Mesenchymal stem cell (in vitro differentiated cells and primary cell): ENCODE measurements around the gene CAMK2D.

ENCODE experiments used
- DNase-seq: peaks from one replicate; pipeline ENCODE4 v3.0.0-alpha.2; 2013
- H2AFZ ChIP-seq: one replicate; pipeline ENCODE4 v1.6.1; 2013; ENCODE audit warnings: low read depth, mild to moderate bottlenecking, control low read depth, inconsistent platforms, low read length, moderate library complexity
- H2AK5ac ChIP-seq: 2 replicates; pipeline ENCODE4 v1.6.1; 2013; ENCODE audit warnings: low read length, moderate library complexity, mild to moderate bottlenecking, inconsistent platforms; ENCODE audit not compliant: severe bottlenecking
- H2BK120ac ChIP-seq: one replicate; pipeline ENCODE4 v1.6.1; 2013; ENCODE audit warnings: low read depth, mild to moderate bottlenecking, inconsistent platforms, low read length, moderate library complexity
- H2BK12ac ChIP-seq, 2 experiments: one replicate each; pipeline ENCODE4 v1.6.1; 2013; ENCODE audit warnings: inconsistent platforms in 2 of 2, low read length in 2 of 2, mild to moderate bottlenecking in 2 of 2, moderate library complexity in 2 of 2, control low read depth in 1 of 2
- H2BK15ac ChIP-seq: one replicate; pipeline ENCODE4 v1.6.1; 2013; ENCODE audit warnings: mild to moderate bottlenecking, low read depth, inconsistent platforms; ENCODE audit not compliant: poor library complexity, severe bottlenecking
- H2BK5ac ChIP-seq: 2 replicates; pipeline ENCODE4 v1.6.1; 2013; ENCODE audit warnings: low read depth, mild to moderate bottlenecking, low read length, control low read depth, inconsistent platforms; ENCODE audit not compliant: poor library complexity, severe bottlenecking
- H3K14ac ChIP-seq, 2 experiments: one replicate each; pipeline ENCODE4 v1.6.1; 2013; ENCODE audit warnings: inconsistent platforms in 2 of 2, low read length in 2 of 2, control low read depth in 1 of 2, mild to moderate bottlenecking in 1 of 2, moderate library complexity in 1 of 2
- H3K18ac ChIP-seq, 2 experiments: one replicate each; pipeline ENCODE4 v1.6.1; 2013; ENCODE audit warnings: inconsistent platforms in 2 of 2, low read length in 2 of 2, control low read depth in 1 of 2, low read depth in 1 of 2, mild to moderate bottlenecking in 1 of 2
- H3K23ac ChIP-seq, 2 experiments: one replicate each; pipeline ENCODE4 v1.6.1; 2013; ENCODE audit warnings: inconsistent platforms in 2 of 2, low read length in 2 of 2, mild to moderate bottlenecking in 2 of 2, moderate library complexity in 2 of 2, control low read depth in 1 of 2
- H3K27ac ChIP-seq: 2 replicates; pipeline ENCODE4 v1.5.1; 2013; ENCODE audit warnings: mild to moderate bottlenecking, moderate library complexity, low read length, control low read depth, inconsistent platforms; ENCODE audit not compliant: poor library complexity, severe bottlenecking
- H3K27me3 ChIP-seq, 2 experiments: 2 replicates each; pipeline versions ENCODE4 v1.6.1 to v1.7.0; 2013; ENCODE audit warnings: low read length in 2 of 2, mild to moderate bottlenecking in 2 of 2, moderate library complexity in 2 of 2, control low read depth in 1 of 2, inconsistent platforms in 1 of 2; ENCODE audit not compliant: control insufficient read depth in 1 of 2, insufficient read depth in 1 of 2
- H3K36me3 ChIP-seq, 2 experiments: 2 replicates each; pipeline versions ENCODE4 v1.6.1 to v1.7.0; 2013; ENCODE audit warnings: low read length in 2 of 2, control low read depth in 1 of 2, inconsistent platforms in 1 of 2, low read depth in 1 of 2, mild to moderate bottlenecking in 1 of 2; ENCODE audit not compliant: insufficient read depth in 2 of 2, control insufficient read depth in 1 of 2
- H3K4ac ChIP-seq, 2 experiments: one replicate each; pipeline ENCODE4 v1.6.1; 2013; ENCODE audit warnings: inconsistent platforms in 2 of 2, low read length in 2 of 2, mild to moderate bottlenecking in 2 of 2, moderate library complexity in 2 of 2, control low read depth in 1 of 2, low read depth in 1 of 2
- H3K4me1 ChIP-seq: 2 replicates; pipeline ENCODE4 v1.6.1; 2013; ENCODE audit warnings: low read depth, low read length, control low read depth; ENCODE audit not compliant: control insufficient read depth, insufficient read depth
- H3K4me2 ChIP-seq: 2 replicates; pipeline ENCODE4 v1.6.1; 2013; ENCODE audit warnings: low read length, mild to moderate bottlenecking, inconsistent platforms; ENCODE audit not compliant: poor library complexity, severe bottlenecking
- H3K4me3 ChIP-seq, 2 experiments: 2 replicates each; pipeline versions ENCODE4 v1.5.1 to v1.7.0; 2013; ENCODE audit warnings: low read length in 2 of 2, mild to moderate bottlenecking in 2 of 2, control low read depth in 1 of 2, low read depth in 1 of 2; ENCODE audit not compliant: insufficient read depth in 1 of 2
- H3K79me1 ChIP-seq: replicated peaks from 2 replicates; pipeline ENCODE4 v1.6.1; 2013; ENCODE audit warnings: mild to moderate bottlenecking, control low read depth, low read length, inconsistent platforms; ENCODE audit not compliant: poor library complexity, severe bottlenecking
- H3K9ac ChIP-seq: 2 replicates; pipeline ENCODE4 v1.7.0; 2013; ENCODE audit warnings: mild to moderate bottlenecking, low read length, moderate library complexity
- H3K9me3 ChIP-seq: 2 replicates; pipeline ENCODE4 v1.7.0; 2013; ENCODE audit warnings: mild to moderate bottlenecking, low read length; ENCODE audit not compliant: control insufficient read depth
- H4K8ac ChIP-seq: one replicate; pipeline ENCODE4 v1.6.1; 2013; ENCODE audit warnings: inconsistent platforms, mild to moderate bottlenecking, low read length, moderate library complexity
- H4K91ac ChIP-seq: one replicate; pipeline ENCODE4 v1.6.1; 2013; ENCODE audit warnings: mild to moderate bottlenecking, low read length, inconsistent platforms
- WGBS: methylation state at CpG from one replicate; pipeline ENCODE4 v1.1.7; 2013; ENCODE audit warnings: mixed read lengths; 5-methylcytosine and 5-hydroxymethylcytosine counted together

Gene CAMK2D

GRCh38 chr4:113781439-113782040, 20.0 kb upstream of the CAMK2D start:
- no peaks in the 10 kb centered on the region for H3K27me3 ChIP-seq
- no peak overlapping the region for H3K14ac ChIP-seq
- H2BK12ac ChIP-seq = no peak overlapping the region
- H3K4me3 ChIP-seq = no peak overlapping the region
- H2AK5ac ChIP-seq = no peak overlapping the region
- H3K4me1 ChIP-seq = peaks cover 2% of the 10 kb centered on the region
- no peak overlapping the region for H2AFZ ChIP-seq
- H3K4ac ChIP-seq = no peak overlapping the region
- no peaks in the 10 kb centered on the region for H3K9me3 ChIP-seq
- H2BK15ac ChIP-seq = no peak overlapping the region
- peak; percentile 41 for DNase-seq
- no peak overlapping the region for H3K27ac ChIP-seq
- H4K8ac ChIP-seq = no peak overlapping the region
- H4K91ac ChIP-seq = no peak overlapping the region
- H3K79me1 ChIP-seq = no peaks in the 10 kb centered on the region
- peak overlapping the region; percentile 33 for H3K9ac ChIP-seq
- WGBS = 19% methylated on average over 2 of the region's 2 CpGs
- no peak overlapping the region for H3K23ac ChIP-seq
- no peak overlapping the region for H2BK5ac ChIP-seq
- no peak overlapping the region for H3K4me2 ChIP-seq
- no peak overlapping the region for H2BK120ac ChIP-seq
- no peak overlapping the region for H3K18ac ChIP-seq
- no peaks in the 10 kb centered on the region for H3K36me3 ChIP-seq

- Histone ChIP-seq H2BK15ac (no peak overlapping the region), H3K27ac (no peak overlapping the region), H4K91ac (no peak overlapping the region), H4K8ac (no peak overlapping the region), H2BK120ac (no peak overlapping the region), H3K4me2 (no peak overlapping the region), H2AK5ac (no peak overlapping the region), H2BK5ac (no peak overlapping the region), H3K23ac (no peak overlapping the region), H3K9me3 (no peaks in the 10 kb centered on the region), H3K14ac (no peak overlapping the region), H3K36me3 (no peaks in the 10 kb centered on the region), H3K4ac (no peak overlapping the region), H2AFZ (no peak overlapping the region), H3K4me3 (no peak overlapping the region), H3K4me1 (no peaks in the 10 kb centered on the region), H3K18ac (no peak overlapping the region), H2BK12ac (peak overlapping the region in 1 of 2 experiments; percentile 25), H3K79me1 (no peaks in the 10 kb centered on the region), H3K27me3 (no peaks in the 10 kb centered on the region), H3K9ac (no peak overlapping the region)
- 90% methylated on average over 11 of the region's 11 CpGs for WGBS
- no peak for DNase-seq
Measured at GRCh38 chr4:113776679-113777078, 15.1 kb upstream of the CAMK2D start.

GRCh38 chr4:113776016-113776415, 14.5 kb upstream of the CAMK2D start:
- Histone ChIP-seq H3K4ac (no peak overlapping the region), H3K4me2 (no peak overlapping the region), H3K18ac (no peak overlapping the region), H3K4me3 (no peak overlapping the region), H4K91ac (no peak overlapping the region), H3K79me1 (no peaks in the 10 kb centered on the region), H3K9ac (no peak overlapping the region), H2BK15ac (no peak overlapping the region), H2BK5ac (no peak overlapping the region), H3K14ac (no peak overlapping the region), H3K36me3 (no peaks in the 10 kb centered on the region), H3K23ac (no peak overlapping the region), H3K9me3 (no peaks in the 10 kb centered on the region), H2AK5ac (no peak overlapping the region), H2BK12ac (no peak overlapping the region), H3K27ac (no peak overlapping the region), H2AFZ (no peak overlapping the region), H3K4me1 (no peaks in the 10 kb centered on the region), H3K27me3 (no peaks in the 10 kb centered on the region), H4K8ac (no peak overlapping the region), H2BK120ac (no peak overlapping the region)
- WGBS = 96% methylated on average over 4 of the region's 4 CpGs
- no peak for DNase-seq

GRCh38 chr4:113773756-113774155, 12.2 kb upstream of the CAMK2D start:
- no peak for DNase-seq
- H4K8ac ChIP-seq = no peak overlapping the region
- no peak overlapping the region for H2BK5ac ChIP-seq
- no peak overlapping the region for H3K4ac ChIP-seq
- no peaks in the 10 kb centered on the region for H3K36me3 ChIP-seq
- no peaks in the 10 kb centered on the region for H3K4me1 ChIP-seq
- H2BK15ac ChIP-seq = no peak overlapping the region
- H3K9ac ChIP-seq = no peak overlapping the region
- no peak overlapping the region for H3K18ac ChIP-seq
- no peak overlapping the region for H3K14ac ChIP-seq
- H2AFZ ChIP-seq = no peak overlapping the region
- H3K79me1 ChIP-seq = no peaks in the 10 kb centered on the region
- H2BK12ac ChIP-seq = no peak overlapping the region
- no peak overlapping the region for H3K4me3 ChIP-seq
- no peak overlapping the region for H2BK120ac ChIP-seq
- H3K27ac ChIP-seq = no peak overlapping the region
- no peaks in the 10 kb centered on the region for H3K9me3 ChIP-seq
- 100% methylated on average over 1 of the region's 3 CpGs for WGBS
- H3K23ac ChIP-seq = no peak overlapping the region
- no peak overlapping the region for H3K4me2 ChIP-seq
- no peaks in the 10 kb centered on the region for H3K27me3 ChIP-seq
- H2AK5ac ChIP-seq = no peak overlapping the region
- H4K91ac ChIP-seq = no peak overlapping the region
